ENCODE data around the gene DMD.

DNA sequence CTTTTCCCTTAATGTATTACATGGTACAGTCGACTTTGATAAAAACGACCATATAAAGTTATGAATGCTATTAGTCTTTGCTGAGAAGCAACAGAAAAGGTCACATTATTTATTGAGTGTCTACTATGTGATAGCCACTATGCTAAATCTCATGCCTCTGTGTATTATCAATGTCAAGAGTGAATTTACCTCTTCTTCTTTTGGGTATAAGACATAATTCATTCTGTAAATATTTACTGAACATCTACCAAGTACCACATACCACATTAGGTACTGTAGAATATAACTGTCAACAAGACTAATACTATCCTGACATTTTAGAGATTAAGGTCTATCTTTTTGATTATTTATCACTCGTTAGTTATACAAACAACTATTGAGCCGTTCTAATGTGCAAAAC lies 1870.8 kb downstream of the DMD start:
- TF ChIP-seq POLR2AphosphoS5 (IDR thresholded peaks at IDR 0.05; ENCODE audit: borderline replicate concordance, low read depth, low read length): no peak
- no peak for TF ChIP-seq EZH2 (IDR thresholded peaks at IDR 0.05)
- no peak for TF ChIP-seq FOXP2 (optimal IDR thresholded peaks at IDR 0.05; ENCODE audit: control extremely low read depth, extremely low read length, insufficient read depth)
